B cell (primary cell): ENCODE results near the gene RNU4-1. TPM values are rescaled to one million over a fixed set of nuclear protein-coding genes. Genes with fewer than 3 reads are reported as not detected.

Experiments
- ATAC-seq: fragments of 200-7000 bp; cut with Tn5 transposase; one replicate; pipeline ENCODE4 v1.10.0; 2021; ENCODE audit warnings: low read depth, mild to moderate bottlenecking, moderate number of reproducible peaks, moderate library complexity
- CTCF ChIA-PET: fragments of 350-600 bp; sonication (Branson Sonifier 250); formaldehyde crosslinking; loops from one replicate; lab custom pipeline; 2021; ENCODE audit warnings: antibody characterized with exemption, inconsistent platforms; lab: Charles Lee
- POLR2A ChIA-PET: fragments of 350-600 bp; sonication (Branson Sonifier 250); formaldehyde crosslinking; loops from one replicate; lab custom pipeline; 2021; ENCODE audit warnings: antibody characterized with exemption; lab: Charles Lee
- DNase-seq: peaks from one replicate; pipeline ENCODE4 v3.0.0; 2013
- H2AFZ ChIP-seq: 2 replicates; pipeline ENCODE4 v1.6.1; 2012; ENCODE audit warnings: mild to moderate bottlenecking, low read depth, low read length; ENCODE audit not compliant: insufficient read depth, poor library complexity, severe bottlenecking
- H3K27ac ChIP-seq, 2 donors: 1 replicate in 1 of 2; 2 replicates in 1 of 2; pipeline ENCODE4 v1.5.1; 2012 to 2013; ENCODE audit warnings: low read length in 2 of 2, mild to moderate bottlenecking in 2 of 2, moderate library complexity in 1 of 2
- H3K27me3 ChIP-seq, 4 experiments: fragments of 200-600 bp in 1 of 4; sonication (generic) in 1 of 4; replicated peaks in 1 of 4; 1 replicate in 2 of 4; 2 replicates in 2 of 4; pipeline versions ENCODE4 v1.6.1 to v1.7.0; 2013 to 2016; ENCODE audit warnings: low read length in 3 of 4, mild to moderate bottlenecking in 2 of 4, mixed read lengths in 1 of 4, moderate library complexity in 1 of 4; ENCODE audit not compliant: insufficient read depth in 4 of 4, control insufficient read depth in 3 of 4; ENCODE audit errors: control extremely low read depth in 1 of 4
- H3K36me3 ChIP-seq, 2 experiments: replicated peaks in 1 of 2; 1 replicate in 1 of 2; 2 replicates in 1 of 2; pipeline versions ENCODE4 v1.6.1 to v1.7.1; 2013; ENCODE audit warnings: low read length in 1 of 2; ENCODE audit not compliant: insufficient read depth in 2 of 2, control insufficient read depth in 1 of 2; ENCODE audit errors: control extremely low read depth in 1 of 2, extremely low read depth in 1 of 2
- H3K4me1 ChIP-seq, 2 donors: fragments of 200-600 bp in 1 of 2; sonication (generic) in 1 of 2; 1 replicate in 1 of 2; 2 replicates in 1 of 2; pipeline versions ENCODE4 v1.5.1 to v1.6.1; 2013 to 2017; ENCODE audit warnings: low read length in 2 of 2; ENCODE audit not compliant: control insufficient read depth in 2 of 2, insufficient read depth in 2 of 2
- H3K4me2 ChIP-seq: replicated peaks from 2 replicates; pipeline ENCODE3; 2012; ENCODE audit warnings: mild to moderate bottlenecking, low read depth, low read length; ENCODE audit not compliant: poor library complexity, severe bottlenecking
- H3K4me3 ChIP-seq, 5 experiments: fragments of 200-600 bp in 1 of 5; sonication (generic) in 1 of 5; 1 replicate in 3 of 5; 2 replicates in 2 of 5; pipeline versions ENCODE4 v1.5.1 to v1.7.0; 2011 to 2016; ENCODE audit warnings: low read length in 4 of 5, mild to moderate bottlenecking in 4 of 5, low read depth in 2 of 5, control low read depth in 1 of 5, moderate library complexity in 1 of 5; ENCODE audit not compliant: insufficient read depth in 1 of 5; ENCODE audit errors: control extremely low read depth in 1 of 5, extremely low read depth in 1 of 5
- H3K79me2 ChIP-seq: fragments of 200-600 bp; sonication (generic); one replicate; pipeline ENCODE4 v1.6.0; 2016; ENCODE audit warnings: low read length; ENCODE audit not compliant: control insufficient read depth, insufficient read depth
- H3K9ac ChIP-seq: fragments of 200-600 bp; sonication (generic); 2 replicates; pipeline ENCODE4 v1.6.1; 2017; ENCODE audit warnings: mild to moderate bottlenecking, low read length, moderate library complexity
- H3K9me3 ChIP-seq, 3 donors: one replicate each; pipeline versions ENCODE4 v1.6.1 to v1.7.1; 2013; ENCODE audit warnings: low read length in 2 of 3; ENCODE audit not compliant: control insufficient read depth in 2 of 3, insufficient read depth in 1 of 3; ENCODE audit errors: control extremely low read depth in 1 of 3
- H4K20me1 ChIP-seq: 2 replicates; pipeline ENCODE4 v1.6.0; 2012; ENCODE audit warnings: mild to moderate bottlenecking, low read length; ENCODE audit not compliant: insufficient read depth, control insufficient read depth, poor library complexity, severe bottlenecking
- H3K27ac Mint-ChIP-seq: one replicate; pipeline ENCODE4 v1.8.0; 2021; ENCODE audit warnings: mixed read lengths
- H3K27me3 Mint-ChIP-seq: one replicate; pipeline ENCODE4 v1.8.0; 2021; ENCODE audit warnings: mixed read lengths
- H3K4me1 Mint-ChIP-seq: one replicate; pipeline ENCODE4 v1.8.0; 2021; ENCODE audit warnings: mixed read lengths
- H3K4me3 Mint-ChIP-seq: one replicate; pipeline ENCODE4 v1.8.0; 2021; ENCODE audit warnings: mixed read lengths
- H3K9me3 Mint-ChIP-seq: one replicate; pipeline ENCODE4 v1.8.0; 2022; ENCODE audit warnings: mixed read lengths; ENCODE audit not compliant: insufficient read depth
- CTCF ChIP-seq: fragments of 200-600 bp; IDR thresholded peaks from one replicate; pipeline ENCODE4 v1.8.0; 2022; ENCODE audit warnings: antibody characterized with exemption, mild to moderate bottlenecking
- EZH2 ChIP-seq: IDR thresholded peaks from 2 replicates; pipeline ENCODE4 v1.6.1; 2012; ENCODE audit warnings: borderline replicate concordance, low read depth, mild to moderate bottlenecking, moderate library complexity, low read length; ENCODE audit not compliant: insufficient read depth, poor library complexity, severe bottlenecking
- WGBS: methylation state at CpG from one replicate; pipeline ENCODE4 v1.1.5; 2013; ENCODE audit warnings: missing lambda C conversion rate; ENCODE audit not compliant: insufficient coverage; 5-methylcytosine and 5-hydroxymethylcytosine counted together
- intact Hi-C: fragments of 100-400 bp; cut with micrococcal nuclease; formaldehyde crosslinking; loops from one replicate; pipeline ENCODE4 v1.10.0; 2022
- polyA plus RNA-seq: library from polyadenylated mRNA; depleted of rRNA; stranded (reverse); fragments of >200 nt; gene quantifications from 2 replicates; pipeline ENCODE4 v1.2.3, GENCODE V29; 2012
- total RNA-seq, 2 donors: library from RNA; stranded (reverse); fragments of 120-200 nt in 1 of 2; gene quantifications; 1 replicate in 1 of 2; 2 replicates in 1 of 2; pipeline versions ENCODE4 v1.2.3 to v1.2.4, GENCODE V29; 2013 to 2022

RNU4-1 gene
- total and polyA plus RNA-seq, 2 donors (not counting 1 experiment from before 2014, with no cell fraction given) = 3,269 TPM; not detected in 1

- 97% methylated on average over 41 of the region's 57 CpGs for WGBS
Observed at GRCh38 chr12:120278137-120279069, 14.6 kb downstream of the RNU4-1 start.

More at GRCh38 chr12:120278137-120279069, 14.6 kb downstream of the RNU4-1 start:
- CTCF ChIA-PET = no interaction called here
- no peaks in the 10 kb centered on the region for H3K79me2 ChIP-seq
- H3K4me2 ChIP-seq = no peak overlapping the region
- no peak overlapping the region for H3K4me3 ChIP-seq
- H3K4me3 Mint-ChIP-seq = no peak overlapping the region
- peaks cover 0 to 14% (median 0%) of the 10 kb centered on the region in 3 donors for H3K9me3 ChIP-seq
- ATAC-seq (no peak), DNase-seq (no peak)
- no peak overlapping the region for H3K27ac ChIP-seq
- peaks cover 0 to 7% (median 1%) of the 10 kb centered on the region in 4 experiments for H3K27me3 ChIP-seq
- POLR2A ChIA-PET = no interaction called here
- no peaks in the 10 kb centered on the region for H3K36me3 ChIP-seq
- no peak overlapping the region for H3K9ac ChIP-seq
- H4K20me1 ChIP-seq = no peaks in the 10 kb centered on the region
- H3K27me3 Mint-ChIP-seq = peaks cover 4% of the 10 kb centered on the region
- no peaks in the 10 kb centered on the region for H3K9me3 Mint-ChIP-seq
- H3K4me1 ChIP-seq = no peaks in the 10 kb centered on the region
- intact Hi-C loops = no loop called here
- H3K4me1 Mint-ChIP-seq = no peaks in the 10 kb centered on the region
- TF ChIP-seq EZH2 (no peak), CTCF (no peak)
- no peak overlapping the region for H3K27ac Mint-ChIP-seq
- no peak overlapping the region for H2AFZ ChIP-seq
